H9 (cell line): ENCODE results near the gene CDH13. TPM values are rescaled to one million over a fixed set of nuclear protein-coding genes. Genes with fewer than 3 reads are reported as not detected.

Experiments used
- DNase-seq: peaks from one replicate; pipeline ENCODE4 v3.0.0-alpha.2; 2017
- H2AFZ ChIP-seq: one replicate; pipeline ENCODE4 v1.6.1; 2013; ENCODE audit warnings: mild to moderate bottlenecking, low read length, control low read depth, moderate library complexity
- H2AK5ac ChIP-seq: 2 replicates; pipeline ENCODE4 v1.6.1; 2013; ENCODE audit warnings: low read length, control low read depth, mixed read lengths; ENCODE audit not compliant: insufficient read length
- H2BK120ac ChIP-seq: one replicate; pipeline ENCODE4 v1.6.1; 2013; ENCODE audit warnings: low read depth, mild to moderate bottlenecking, low read length, control low read depth, inconsistent platforms; ENCODE audit not compliant: poor library complexity, severe bottlenecking
- H2BK12ac ChIP-seq: 2 replicates; pipeline ENCODE4 v1.6.1; 2013; ENCODE audit warnings: low read length, control low read depth, mixed read lengths, low read depth; ENCODE audit not compliant: insufficient read length
- H2BK15ac ChIP-seq: 2 replicates; pipeline ENCODE4 v1.6.1; 2013; ENCODE audit warnings: low read depth, low read length, control low read depth
- H2BK20ac ChIP-seq: one replicate; pipeline ENCODE4 v1.6.1; 2013; ENCODE audit warnings: low read depth, mild to moderate bottlenecking, low read length, control low read depth, inconsistent platforms; ENCODE audit not compliant: poor library complexity, severe bottlenecking
- H2BK5ac ChIP-seq: 2 replicates; pipeline ENCODE4 v1.6.1; 2013; ENCODE audit warnings: low read length, control low read depth, mixed read lengths; ENCODE audit not compliant: insufficient read length
- H3K14ac ChIP-seq: 2 replicates; pipeline ENCODE4 v1.6.1; 2013; ENCODE audit warnings: low read length, control low read depth; ENCODE audit not compliant: insufficient read depth
- H3K18ac ChIP-seq: 2 replicates; pipeline ENCODE4 v1.6.1; 2013; ENCODE audit warnings: low read depth, mild to moderate bottlenecking, mixed read lengths, low read length, control low read depth; ENCODE audit not compliant: insufficient read length
- H3K23ac ChIP-seq: 2 replicates; pipeline ENCODE4 v1.6.1; 2013; ENCODE audit warnings: low read length, control low read depth, mixed read lengths, low read depth; ENCODE audit not compliant: insufficient read length
- H3K23me2 ChIP-seq: 2 replicates; pipeline ENCODE4 v1.6.1; 2013; ENCODE audit warnings: low read depth, mild to moderate bottlenecking, mixed read lengths, low read length, control low read depth; ENCODE audit not compliant: insufficient read length, poor library complexity, severe bottlenecking
- H3K27ac ChIP-seq: 2 replicates; pipeline ENCODE4 v1.5.1; 2013; ENCODE audit warnings: low read length, control low read depth, mixed read lengths, low read depth; ENCODE audit not compliant: insufficient read length
- H3K27me3 ChIP-seq: 2 replicates; pipeline ENCODE4 v1.6.1; 2013; ENCODE audit warnings: low read length, control low read depth, inconsistent platforms; ENCODE audit not compliant: insufficient read depth
- H3K4ac ChIP-seq: 2 replicates; pipeline ENCODE4 v1.6.1; 2013; ENCODE audit warnings: low read depth, mild to moderate bottlenecking, control low read depth, inconsistent platforms, low read length, moderate library complexity
- H3K4me1 ChIP-seq: 2 replicates; pipeline ENCODE4 v1.6.1; 2013; ENCODE audit warnings: low read length, control low read depth, inconsistent platforms; ENCODE audit not compliant: insufficient read depth
- H3K4me2 ChIP-seq: 2 replicates; pipeline ENCODE4 v1.6.1; 2013; ENCODE audit warnings: low read length, control low read depth, mixed read lengths; ENCODE audit not compliant: insufficient read length, insufficient read depth
- H3K56ac ChIP-seq: 2 replicates; pipeline ENCODE4 v1.6.1; 2013; ENCODE audit warnings: low read depth, mild to moderate bottlenecking, mixed read lengths, low read length, control low read depth; ENCODE audit not compliant: insufficient read length
- H3K79me1 ChIP-seq: 2 replicates; pipeline ENCODE4 v1.6.1; 2013; ENCODE audit warnings: low read depth, mild to moderate bottlenecking, moderate library complexity, low read length, control low read depth, inconsistent platforms; ENCODE audit not compliant: insufficient read depth, poor library complexity, severe bottlenecking
- H3K79me2 ChIP-seq: 2 replicates; pipeline ENCODE4 v1.6.1; 2013; ENCODE audit warnings: low read length, control low read depth, inconsistent platforms; ENCODE audit not compliant: insufficient read depth
- H3K9ac ChIP-seq: 2 replicates; pipeline ENCODE4 v1.6.1; 2013; ENCODE audit warnings: low read length, control low read depth, mixed read lengths; ENCODE audit not compliant: insufficient read length; ENCODE audit errors: extremely low read depth
- H3K9me3 ChIP-seq: one replicate; pipeline ENCODE4 v1.6.1; 2013; ENCODE audit warnings: low read depth, low read length, inconsistent platforms; ENCODE audit not compliant: control insufficient read depth
- H3T11ph ChIP-seq: one replicate; pipeline ENCODE4 v1.6.1; 2013; ENCODE audit warnings: mild to moderate bottlenecking, low read length, control low read depth, inconsistent platforms
- H4K20me1 ChIP-seq: one replicate; pipeline ENCODE4 v1.6.1; 2013; ENCODE audit not compliant: control insufficient read depth, insufficient read length, insufficient read depth
- H4K5ac ChIP-seq: 2 replicates; pipeline ENCODE4 v1.6.1; 2013; ENCODE audit warnings: low read depth, mild to moderate bottlenecking, mixed read lengths, low read length, control low read depth; ENCODE audit not compliant: insufficient read length
- H4K8ac ChIP-seq: replicated peaks from 2 replicates; pipeline ENCODE4 v1.6.1; 2013; ENCODE audit warnings: low read length, control low read depth, mixed read lengths, low read depth; ENCODE audit not compliant: insufficient read length
- H4K91ac ChIP-seq: 2 replicates; pipeline ENCODE4 v1.6.1; 2013; ENCODE audit warnings: low read depth, mild to moderate bottlenecking, moderate library complexity, mixed read lengths, low read length, control low read depth; ENCODE audit not compliant: insufficient read length
- H3K27ac Mint-ChIP-seq, 3 experiments: 2 replicates in 2 of 3; 3 replicates in 1 of 3; pipeline ENCODE4 v1.8.0; 2020 to 2021; ENCODE audit warnings: mixed read lengths in 3 of 3, mild to moderate bottlenecking in 1 of 3, moderate library complexity in 1 of 3
- H3K27me3 Mint-ChIP-seq: 2 replicates; pipeline ENCODE4 v1.8.0; 2021; ENCODE audit warnings: low read depth, mild to moderate bottlenecking, moderate library complexity, mixed read lengths
- H3K36me3 Mint-ChIP-seq, 3 experiments: 2 replicates in 2 of 3; 3 replicates in 1 of 3; pipeline ENCODE4 v1.8.0; 2020 to 2021; ENCODE audit warnings: low read depth in 3 of 3, mixed read lengths in 3 of 3; ENCODE audit not compliant: insufficient read depth in 1 of 3
- H3K4me1 Mint-ChIP-seq, 2 experiments: 2 replicates each; pipeline ENCODE4 v1.8.0; 2020; ENCODE audit warnings: mixed read lengths in 2 of 2
- H3K4me3 Mint-ChIP-seq, 2 experiments: 2 replicates in 1 of 2; 3 replicates in 1 of 2; pipeline ENCODE4 v1.8.0; 2020 to 2021; ENCODE audit warnings: mild to moderate bottlenecking in 2 of 2, mixed read lengths in 2 of 2, moderate library complexity in 1 of 2
- H3K9me3 Mint-ChIP-seq, 2 experiments: 2 replicates in 1 of 2; 3 replicates in 1 of 2; pipeline ENCODE4 v1.8.0; 2020; ENCODE audit warnings: mild to moderate bottlenecking in 2 of 2, mixed read lengths in 2 of 2, moderate library complexity in 1 of 2
- WGBS: extraction: QIAGEN DNeasy Blood & Tissue Kit; methylation state at CpG from one replicate; pipeline ENCODE4 v1.1.7; 2013; ENCODE audit warnings: missing lambda C conversion rate, low lambda C conversion rate, mixed read lengths; ENCODE audit not compliant: insufficient read length; ENCODE audit errors: extremely low coverage; 5-methylcytosine and 5-hydroxymethylcytosine counted together
- total RNA-seq: library from RNA; stranded (reverse); gene quantifications from 2 replicates; pipeline ENCODE4 v1.2.1, GENCODE V29; 2021
- TF ChIP-seq, protein P1 (sequence below): fragments of 200-600 bp; sonication (generic); conservative IDR thresholded peaks from 3 replicates; pipeline ENCODE4 v1.8.0; 2021; ENCODE audit warnings: antibody characterized with exemption, mild to moderate bottlenecking

CDH13 gene
- total RNA-seq, 1 experiment from 2014 or later: 1.5 TPM

DNA sequence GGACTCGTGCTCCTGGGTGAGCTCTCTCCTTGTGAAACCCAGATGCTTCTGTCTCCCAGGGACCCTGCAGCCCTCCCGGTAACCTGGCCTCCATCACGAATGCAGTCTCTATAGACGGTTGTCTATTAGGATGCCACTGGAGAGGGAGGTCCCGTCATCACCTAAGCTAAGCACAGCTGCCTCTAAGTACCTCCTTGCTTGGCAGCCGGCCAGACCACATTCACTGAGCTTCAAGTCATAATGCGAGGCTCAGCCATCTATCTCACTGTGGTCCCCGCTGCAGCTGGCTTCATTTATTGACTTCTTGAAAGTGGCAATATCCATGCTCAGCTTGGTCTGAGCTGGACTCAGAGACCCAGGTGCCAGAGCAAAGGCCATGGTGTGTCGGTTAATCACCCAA, 1106.5 kb downstream of the CDH13 start:
- Mint-ChIP-seq H3K27me3 (peaks cover 6% of the 10 kb centered on the region), H3K4me1 (no peaks in the 10 kb centered on the region), H3K36me3 (peaks cover 6 to 12% (median 12%) of the 10 kb centered on the region in 3 experiments), H3K4me3 (no peak overlapping the region), H3K9me3 (peaks cover 16 to 27% of the 10 kb centered on the region in 2 experiments), H3K27ac (no peak overlapping the region)
- Histone ChIP-seq H4K91ac (no peak overlapping the region), H4K8ac (no peak overlapping the region), H3K9me3 (peaks cover 4% of the 10 kb centered on the region), H3K4ac (no peak overlapping the region), H3K27me3 (no peaks in the 10 kb centered on the region), H3K18ac (no peak overlapping the region), H3K4me2 (no peak overlapping the region), H2BK120ac (no peak overlapping the region), H2BK5ac (no peak overlapping the region), H3T11ph (no peak overlapping the region), H4K20me1 (peaks cover 3% of the 10 kb centered on the region), H3K56ac (no peak overlapping the region), H2BK15ac (no peak overlapping the region), H3K27ac (no peak overlapping the region), H2BK12ac (no peak overlapping the region), H3K23me2 (no peaks in the 10 kb centered on the region), H3K79me1 (no peaks in the 10 kb centered on the region), H2BK20ac (no peak overlapping the region), H3K79me2 (no peaks in the 10 kb centered on the region), H2AFZ (no peak overlapping the region), H3K9ac (no peak overlapping the region), H4K5ac (no peak overlapping the region), H3K23ac (no peak overlapping the region), H3K14ac (no peak overlapping the region), H2AK5ac (no peak overlapping the region), H3K4me1 (no peaks in the 10 kb centered on the region)
- no CpG with 5 or more reads among the region's 9 CpGs for WGBS
- TF ChIP-seq, protein P1, sequence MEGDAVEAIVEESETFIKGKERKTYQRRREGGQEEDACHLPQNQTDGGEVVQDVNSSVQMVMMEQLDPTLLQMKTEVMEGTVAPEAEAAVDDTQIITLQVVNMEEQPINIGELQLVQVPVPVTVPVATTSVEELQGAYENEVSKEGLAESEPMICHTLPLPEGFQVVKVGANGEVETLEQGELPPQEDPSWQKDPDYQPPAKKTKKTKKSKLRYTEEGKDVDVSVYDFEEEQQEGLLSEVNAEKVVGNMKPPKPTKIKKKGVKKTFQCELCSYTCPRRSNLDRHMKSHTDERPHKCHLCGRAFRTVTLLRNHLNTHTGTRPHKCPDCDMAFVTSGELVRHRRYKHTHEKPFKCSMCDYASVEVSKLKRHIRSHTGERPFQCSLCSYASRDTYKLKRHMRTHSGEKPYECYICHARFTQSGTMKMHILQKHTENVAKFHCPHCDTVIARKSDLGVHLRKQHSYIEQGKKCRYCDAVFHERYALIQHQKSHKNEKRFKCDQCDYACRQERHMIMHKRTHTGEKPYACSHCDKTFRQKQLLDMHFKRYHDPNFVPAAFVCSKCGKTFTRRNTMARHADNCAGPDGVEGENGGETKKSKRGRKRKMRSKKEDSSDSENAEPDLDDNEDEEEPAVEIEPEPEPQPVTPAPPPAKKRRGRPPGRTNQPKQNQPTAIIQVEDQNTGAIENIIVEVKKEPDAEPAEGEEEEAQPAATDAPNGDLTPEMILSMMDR: no peak
- DNase-seq: no peak
